H1 (cell line): ENCODE results near the gene CFAP298. TPM values are rescaled to one million over a fixed set of nuclear protein-coding genes. Genes with fewer than 3 reads are reported as not detected.

Source experiments
- CTCF ChIA-PET: fragments of 300-600 bp; sonication (Branson Sonifier 250); formaldehyde crosslinking; loops from one replicate; lab custom pipeline; 2021; ENCODE audit not compliant: partially characterized antibody; lab: Charles Lee
- POLR2A ChIA-PET: fragments of 300-600 bp; sonication (Branson Sonifier 250); formaldehyde crosslinking; loops from one replicate; lab custom pipeline; 2021; ENCODE audit warnings: inconsistent platforms; ENCODE audit not compliant: partially characterized antibody; lab: Charles Lee
- DNase-seq, 2 experiments: peaks; one replicate each; pipeline versions ENCODE4 v3.0.0 to v3.0.0-alpha.2; 2010 to 2022; ENCODE audit warnings: low spot score in 2 of 2, low read depth in 1 of 2, mixed read lengths in 1 of 2
- FAIRE-seq: peaks from 2 replicates; lab custom pipeline; 2011; peaks lifted over from hg19 to GRCh38; lab: Jason Lieb, UNC
- H2AFZ ChIP-seq: 2 replicates; pipeline ENCODE4 v1.8.1; 2012; ENCODE audit warnings: low read length, inconsistent platforms
- H2AK5ac ChIP-seq: 2 replicates; pipeline ENCODE4 v1.6.1; 2013; ENCODE audit warnings: low read depth, low read length
- H2BK120ac ChIP-seq: replicated peaks from 2 replicates; pipeline ENCODE3; 2013; ENCODE audit warnings: low read depth, low read length, inconsistent platforms
- H2BK12ac ChIP-seq: 2 replicates; pipeline ENCODE4 v1.6.1; 2013; ENCODE audit warnings: low read depth, low read length
- H2BK15ac ChIP-seq: 2 replicates; pipeline ENCODE4 v1.6.1; 2013; ENCODE audit warnings: low read length
- H2BK20ac ChIP-seq: 2 replicates; pipeline ENCODE4 v1.6.1; 2013; ENCODE audit warnings: low read length
- H2BK5ac ChIP-seq: 2 replicates; pipeline ENCODE4 v1.6.1; 2013; ENCODE audit warnings: low read depth, low read length
- H3K14ac ChIP-seq: 2 replicates; pipeline ENCODE4 v1.6.1; 2013; ENCODE audit warnings: inconsistent platforms; ENCODE audit not compliant: insufficient read length
- H3K18ac ChIP-seq: 2 replicates; pipeline ENCODE4 v1.6.1; 2013; ENCODE audit warnings: low read length; ENCODE audit errors: extremely low read depth
- H3K23ac ChIP-seq: 2 replicates; pipeline ENCODE4 v1.6.1; 2013; ENCODE audit warnings: inconsistent platforms; ENCODE audit not compliant: insufficient read length
- H3K23me2 ChIP-seq: 2 replicates; pipeline ENCODE4 v1.6.1; 2013; ENCODE audit warnings: low read depth, low read length
- H3K27ac ChIP-seq: 2 replicates; pipeline ENCODE4 v1.6.1; 2011; ENCODE audit warnings: low read depth, low read length, inconsistent platforms
- H3K27me3 ChIP-seq, 4 experiments: replicated peaks in 1 of 4; 1 replicate in 1 of 4; 2 replicates in 3 of 4; pipeline versions ENCODE4 v1.6.1 to v1.8.1; 2011 to 2013; ENCODE audit warnings: low read length in 3 of 4, mild to moderate bottlenecking in 3 of 4, inconsistent platforms in 2 of 4, mixed read lengths in 2 of 4, moderate library complexity in 1 of 4; ENCODE audit not compliant: control insufficient read depth in 3 of 4, insufficient read depth in 3 of 4; ENCODE audit errors: extremely low read depth in 1 of 4
- H3K36me3 ChIP-seq, 4 experiments: 2 replicates each; pipeline versions ENCODE4 v1.6.1 to v1.8.1; 2011 to 2013; ENCODE audit warnings: mild to moderate bottlenecking in 4 of 4, low read length in 3 of 4, moderate library complexity in 2 of 4, control low read depth in 1 of 4, inconsistent platforms in 1 of 4; ENCODE audit not compliant: insufficient read depth in 4 of 4, control insufficient read depth in 2 of 4
- H3K4ac ChIP-seq: replicated peaks from 2 replicates; pipeline ENCODE3; 2013; ENCODE audit warnings: low read length, low read depth, mixed read lengths, inconsistent platforms; ENCODE audit not compliant: insufficient read length
- H3K4me1 ChIP-seq, 4 experiments: replicated peaks in 1 of 4; 1 replicate in 1 of 4; 2 replicates in 3 of 4; pipeline versions ENCODE4 v1.6.1 to v1.8.1; 2011 to 2013; ENCODE audit warnings: low read length in 3 of 4, inconsistent platforms in 2 of 4, mixed read lengths in 1 of 4; ENCODE audit not compliant: insufficient read depth in 4 of 4, control insufficient read depth in 3 of 4
- H3K4me2 ChIP-seq, 2 experiments: 2 replicates each; pipeline versions ENCODE4 v1.6.1 to v1.8.1; 2011 to 2013; ENCODE audit warnings: low read depth in 2 of 2, low read length in 2 of 2, control low read depth in 1 of 2, inconsistent platforms in 1 of 2, mild to moderate bottlenecking in 1 of 2; ENCODE audit not compliant: insufficient read depth in 1 of 2
- H3K4me3 ChIP-seq, 4 experiments: fragments of 200-600, 300-600 bp in 1 of 4; sonication (generic), shearing (Covaris generic), sonication (Bioruptor Twin) in 1 of 4; 2 replicates each; pipeline versions ENCODE4 v1.5.1 to v1.8.1; 2011 to 2016; ENCODE audit warnings: low read length in 4 of 4, low read depth in 3 of 4, control low read depth in 2 of 4, inconsistent platforms in 2 of 4, mild to moderate bottlenecking in 2 of 4, mixed read lengths in 1 of 4, moderate library complexity in 1 of 4; ENCODE audit not compliant: insufficient read depth in 2 of 4; ENCODE audit errors: extremely low read depth in 1 of 4
- H3K56ac ChIP-seq: replicated peaks from 2 replicates; pipeline ENCODE3; 2013; ENCODE audit warnings: low read depth, mild to moderate bottlenecking, mixed read lengths, low read length, inconsistent platforms; ENCODE audit not compliant: insufficient read length
- H3K79me1 ChIP-seq: 2 replicates; pipeline ENCODE4 v1.6.1; 2013; ENCODE audit warnings: low read depth, low read length, control low read depth
- H3K79me2 ChIP-seq, 2 experiments: 2 replicates each; pipeline versions ENCODE4 v1.6.1 to v1.8.1; 2012 to 2013; ENCODE audit warnings: low read length in 2 of 2, mild to moderate bottlenecking in 2 of 2, inconsistent platforms in 1 of 2; ENCODE audit not compliant: insufficient read depth in 2 of 2, control insufficient read depth in 1 of 2
- H3K9ac ChIP-seq, 4 experiments: replicated peaks in 1 of 4; 1 replicate in 1 of 4; 2 replicates in 3 of 4; pipeline versions ENCODE4 v1.6.1 to v1.8.1; 2011 to 2013; ENCODE audit warnings: low read depth in 3 of 4, low read length in 3 of 4, control low read depth in 2 of 4, mild to moderate bottlenecking in 2 of 4, moderate library complexity in 2 of 4, inconsistent platforms in 1 of 4; ENCODE audit errors: extremely low read depth in 1 of 4
- H3K9me3 ChIP-seq, 2 experiments: 2 replicates each; pipeline versions ENCODE4 v1.6.1 to v1.8.1; 2012 to 2013; ENCODE audit warnings: mild to moderate bottlenecking in 2 of 2, moderate library complexity in 2 of 2, control low read depth in 1 of 2, inconsistent platforms in 1 of 2, low read depth in 1 of 2, low read length in 1 of 2, mixed read lengths in 1 of 2; ENCODE audit not compliant: insufficient read depth in 2 of 2
- H4K20me1 ChIP-seq, 2 experiments: replicated peaks in 1 of 2; 2 replicates each; pipeline versions ENCODE3 to v1.8.1; 2011 to 2013; ENCODE audit warnings: inconsistent platforms in 2 of 2, low read length in 2 of 2, mild to moderate bottlenecking in 1 of 2; ENCODE audit not compliant: insufficient read depth in 2 of 2, control insufficient read depth in 1 of 2
- H4K5ac ChIP-seq: 2 replicates; pipeline ENCODE4 v1.6.1; 2013; ENCODE audit warnings: low read length, low read depth, mixed read lengths, inconsistent platforms; ENCODE audit not compliant: insufficient read length
- H4K8ac ChIP-seq: 2 replicates; pipeline ENCODE4 v1.8.0; 2013; ENCODE audit warnings: mild to moderate bottlenecking, moderate library complexity, low read length, inconsistent platforms; ENCODE audit not compliant: insufficient read depth; ENCODE audit errors: extremely low read depth
- H4K91ac ChIP-seq: replicated peaks from 2 replicates; pipeline ENCODE3; 2013; ENCODE audit warnings: low read length, mixed read lengths, inconsistent platforms; ENCODE audit not compliant: insufficient read length
- BACH1 ChIP-seq: IDR thresholded peaks from 2 replicates; pipeline ENCODE4 v1.6.1; 2012; ENCODE audit warnings: low read length, improper control_type of control experiment
- KDM5A ChIP-seq: fragments of 200-600 bp; IDR thresholded peaks from 2 replicates; pipeline ENCODE4 v1.7.1; 2012; ENCODE audit warnings: mild to moderate bottlenecking, low read length, inconsistent platforms, mixed read lengths
- MAX ChIP-seq: IDR thresholded peaks from 2 replicates; pipeline ENCODE4 v1.6.1; 2012; ENCODE audit warnings: inconsistent platforms
- SIRT6 ChIP-seq: IDR thresholded peaks from one replicate; pipeline ENCODE4 v1.7.1; 2012; ENCODE audit warnings: low read length, inconsistent platforms
- SP1 ChIP-seq: IDR thresholded peaks from 2 replicates; pipeline ENCODE4 v1.6.1; 2011; ENCODE audit warnings: low read depth, low read length
- USF2 ChIP-seq: IDR thresholded peaks from 2 replicates; pipeline ENCODE4 v1.6.1; 2011; ENCODE audit warnings: low read length, improper control_type of control experiment
- WGBS, 2 experiments: shearing (Covaris generic) in 1 of 2; methylation state at CpG; one replicate each; pipeline versions ENCODE4 v1.1.6 to v1.1.7; 2013 to 2015; ENCODE audit warnings: low lambda C conversion rate in 2 of 2, mixed read lengths in 2 of 2, inconsistent platforms in 1 of 2, low coverage in 1 of 2, missing lambda C conversion rate in 1 of 2; ENCODE audit not compliant: insufficient replicate concordance in 2 of 2, insufficient coverage in 1 of 2, insufficient read length in 1 of 2; ENCODE audit errors: extremely low coverage in 1 of 2, missing lambda C conversion rate in 1 of 2; 5-methylcytosine and 5-hydroxymethylcytosine counted together
- polyA plus RNA-seq, 7 experiments: library from polyadenylated mRNA; depleted of rRNA in 3 of 7; stranded (reverse) in 5 of 7; unstranded in 2 of 7; fragments of >200 nt in 5 of 7; fragments of 200-250 nt in 2 of 7; gene quantifications; 1 replicate in 5 of 7; 2 replicates in 1 of 7; 4 replicates in 1 of 7; pipeline versions ENCODE4 v1.2.1 to v1.2.3, GENCODE V29; 2011 to 2013; ENCODE audit warnings: missing spikeins in 2 of 7, mixed read lengths in 2 of 7
- total RNA-seq: library from RNA; stranded (reverse); fragmentation: NEBNext Ultra II Directional; extraction: Animal tissue kit (Norgen Biotek cat#: 25700); gene quantifications from 2 replicates; pipeline ENCODE4 v1.2.1, GENCODE V29; 2021

Gene CFAP298
- total and polyA plus RNA-seq, 2 of the 8 experiments (the other 6 are each of a cell fraction or from before 2014, with no cell fraction given) = 43.0 to 68.1 TPM

GRCh38 chr21:32572574-32573420 lies 39.4 kb downstream of the CFAP298 start:
- H3K36me3 ChIP-seq = no peaks in the 10 kb centered on the region
- POLR2A ChIA-PET = no interaction called here
- no peak for FAIRE-seq

More at GRCh38 chr21:32572574-32573420, 39.4 kb downstream of the CFAP298 start:
- DNase-seq = no peak
- TF ChIP-seq BACH1 = no peak
- no peak for TF ChIP-seq MAX
- TF ChIP-seq USF2 = no peak
- TF ChIP-seq KDM5A = no peak
- no peak for TF ChIP-seq SIRT6
- TF ChIP-seq SP1 = no peak
- Histone ChIP-seq H4K20me1 (no peaks in the 10 kb centered on the region), H3K4ac (no peak overlapping the region), H4K8ac (no peak overlapping the region), H3K23ac (no peak overlapping the region), H3K79me2 (no peaks in the 10 kb centered on the region), H2BK20ac (no peak overlapping the region), H3K27ac (no peak overlapping the region), H3K4me3 (no peak overlapping the region), H3K4me1 (peaks cover 0 to 7% (median 3%) of the 10 kb centered on the region in 4 experiments; a peak in 4 of 7 replicates), H2BK12ac (no peak overlapping the region), H3K79me1 (no peaks in the 10 kb centered on the region), H3K9me3 (no peaks in the 10 kb centered on the region), H3K56ac (no peak overlapping the region), H3K14ac (no peak overlapping the region), H3K18ac (no peak overlapping the region), H2AK5ac (no peak overlapping the region), H4K91ac (no peak overlapping the region), H2BK15ac (no peak overlapping the region), H4K5ac (no peak overlapping the region), H2BK120ac (no peak overlapping the region), H3K23me2 (peaks cover 7% of the 10 kb centered on the region; the same call in 1 of the 2 replicates), H3K27me3 (peaks cover 0 to under 1% (median 0%) of the 10 kb centered on the region in 4 experiments; a peak in 1 of 7 replicates), H2BK5ac (no peak overlapping the region), H3K9ac (no peak overlapping the region), H3K4me2 (no peak overlapping the region), H2AFZ (no peak overlapping the region)
- WGBS, 2 experiments = 94% methylated on average over 25 of the region's 25 CpGs; no CpG with 5 or more reads in 1 of the 2 experiments
- CTCF ChIA-PET = interaction anchor here (0.6 to 1.4 kb wide), 7 partner anchors 9 to 172 kb away, joined by 3 to 8 read pairs (median 3); no protein-coding TSS in a partner anchor
